Mononuclear cell (primary cell): ENCODE data around the gene UBE4B. TPM values are rescaled to one million over a fixed set of nuclear protein-coding genes. Genes with fewer than 3 reads are reported as not detected.
"Not testable (repeated sequence)": the region's sequence is repeated elsewhere in the genome, so short reads cannot be mapped to it uniquely, and the experiment has no call there.

Source experiments
- H3K27me3 ChIP-seq: 2 replicates; pipeline ENCODE4 v1.6.0; 2011; ENCODE audit warnings: low read length, control low read depth; ENCODE audit not compliant: insufficient read depth
- H3K4me1 ChIP-seq: 2 replicates; pipeline ENCODE4 v1.5.1; 2011; ENCODE audit warnings: mild to moderate bottlenecking, low read length, control low read depth; ENCODE audit not compliant: insufficient read depth
- H3K4me3 ChIP-seq: 2 replicates; pipeline ENCODE4 v1.5.1; 2011; ENCODE audit warnings: mild to moderate bottlenecking, low read length, moderate library complexity
- H3K9me3 ChIP-seq: 2 replicates; pipeline ENCODE4 v1.5.1; 2011; ENCODE audit warnings: low read depth, mild to moderate bottlenecking, control low read depth, low read length
- total RNA-seq: library from RNA; depleted of rRNA; stranded (reverse); fragments of >200 nt; gene quantifications from one replicate; pipeline ENCODE4 v1.2.3, GENCODE V29; 2012

Gene UBE4B
- total RNA-seq, 1 donor, result 26.7 TPM

GRCh38 chr1:10208537-10208936, 175.8 kb downstream of the UBE4B start:
- Histone ChIP-seq H3K4me1 (peaks cover 35% of the 10 kb centered on the region), H3K27me3 (no peaks in the 10 kb centered on the region), H3K9me3 (no peaks in the 10 kb centered on the region), H3K4me3 (peak overlapping the region; percentile 4)

- H3K27me3 ChIP-seq, result no peaks in the 10 kb centered on the region
- H3K4me3 ChIP-seq, result peak overlapping the region; percentile 68
- H3K4me1 ChIP-seq, result peaks cover 35% of the 10 kb centered on the region
- no peaks in the 10 kb centered on the region for H3K9me3 ChIP-seq
Measured at GRCh38 chr1:10209590-10209904, 176.8 kb downstream of the UBE4B start.

DNA sequence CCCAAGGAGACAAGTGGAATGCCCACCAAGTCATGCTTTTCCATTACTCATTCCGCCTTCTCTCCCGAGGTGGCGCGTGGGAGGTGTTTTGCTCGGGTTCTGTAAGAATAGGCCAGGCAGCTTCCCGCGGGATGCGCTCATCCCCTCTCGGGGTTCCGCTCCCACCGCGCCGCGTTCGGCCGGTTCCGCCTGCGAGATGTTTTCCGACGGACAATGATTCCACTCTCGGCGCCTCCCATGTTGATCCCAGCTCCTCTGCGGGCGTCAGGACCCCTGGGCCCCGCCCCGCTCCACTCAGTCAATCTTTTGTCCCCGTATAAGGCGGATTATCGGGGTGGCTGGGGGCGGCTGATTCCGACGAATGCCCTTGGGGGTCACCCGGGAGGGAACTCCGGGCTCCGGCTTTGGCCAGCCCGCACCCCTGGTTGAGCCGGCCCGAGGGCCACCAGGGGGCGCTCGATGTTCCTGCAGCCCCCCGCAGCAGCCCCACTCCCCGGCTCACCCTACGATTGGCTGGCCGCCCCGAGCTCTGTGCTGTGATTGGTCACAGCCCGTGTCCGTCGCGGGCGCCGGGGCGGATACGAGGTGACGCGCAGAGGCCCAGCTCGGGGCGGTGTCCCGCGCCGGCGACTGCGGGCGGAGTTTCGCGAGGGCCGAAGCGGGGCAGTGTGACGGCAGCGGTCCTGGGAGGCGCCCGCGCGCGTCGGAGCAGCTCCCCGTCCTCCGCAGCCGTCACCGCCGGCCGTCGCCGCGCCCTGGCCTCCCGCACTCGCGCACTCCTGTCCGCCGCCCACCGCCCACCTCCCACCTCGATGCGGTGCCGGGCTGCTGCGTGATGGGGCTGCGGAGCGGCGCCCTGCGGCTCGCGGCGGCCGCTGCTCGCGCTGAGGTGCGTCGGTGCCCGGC, 177.4 kb downstream of the UBE4B start, which contains the start of gene KIF1B:
TSS of gene KIF1B (plus strand) at position 666 of the 906 bp plus-strand sequence. CDS start 21,759 bp downstream, outside the sequence.
- no peaks in the 10 kb centered on the region for H3K27me3 ChIP-seq
- peaks cover 35% of the 10 kb centered on the region for H3K4me1 ChIP-seq
- no peaks in the 10 kb centered on the region for H3K9me3 ChIP-seq
- peak within 1 kb of the TSS; percentile 68 for H3K4me3 ChIP-seq

DNA sequence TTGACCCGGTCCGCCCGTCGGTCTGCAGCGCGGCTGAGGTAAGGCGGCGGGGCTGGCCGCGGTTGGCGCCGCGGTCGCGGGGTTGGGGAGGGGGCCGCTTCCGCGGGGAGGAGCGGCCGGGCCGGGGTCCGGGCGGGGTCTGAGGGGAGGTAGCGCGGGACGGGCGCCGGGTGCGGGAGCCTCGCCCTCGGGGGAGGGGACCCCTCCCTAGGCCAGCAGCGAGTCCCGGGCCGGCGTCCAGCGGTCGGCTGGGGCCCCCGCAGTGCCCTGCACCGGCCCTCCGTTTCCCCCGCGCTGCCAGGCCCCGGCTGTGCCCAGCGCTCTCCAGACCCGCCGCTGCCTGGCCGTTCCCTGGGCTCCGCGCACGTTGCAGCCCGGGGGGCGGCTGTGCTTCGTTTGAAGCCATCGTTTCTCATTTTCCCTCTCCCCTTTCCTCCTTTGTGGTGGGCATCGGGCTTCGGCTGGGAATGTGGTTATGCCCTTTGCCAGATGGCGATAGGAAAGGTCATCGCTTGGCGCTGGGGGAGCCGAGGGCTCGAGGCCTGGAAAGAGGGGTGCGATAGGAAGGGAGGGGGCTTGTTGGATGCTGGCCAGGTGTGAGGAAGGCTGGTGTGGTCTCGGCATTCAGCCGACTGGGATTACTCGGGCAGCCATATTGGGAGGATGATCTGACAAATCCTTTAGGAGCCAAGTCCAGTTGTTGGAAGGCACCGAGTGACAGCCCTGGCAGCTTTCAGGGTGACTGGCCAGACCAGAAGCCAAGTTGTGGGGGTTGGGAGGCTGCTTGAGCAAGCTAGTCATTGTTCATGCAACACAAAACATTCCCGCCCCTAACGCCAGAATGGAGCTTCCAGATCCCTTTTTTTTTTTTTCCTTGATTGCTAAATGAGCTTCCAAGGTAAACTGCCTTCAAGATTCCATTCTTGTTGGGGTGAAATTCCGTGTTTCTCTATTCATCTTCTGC, 178.4 kb downstream of the UBE4B start:
- peaks cover 43% of the 10 kb centered on the region for H3K4me1 ChIP-seq
- peak overlapping the region; percentile 68 for H3K4me3 ChIP-seq
- H3K27me3 ChIP-seq, result no peaks in the 10 kb centered on the region
- H3K9me3 ChIP-seq, result no peaks in the 10 kb centered on the region

DNA sequence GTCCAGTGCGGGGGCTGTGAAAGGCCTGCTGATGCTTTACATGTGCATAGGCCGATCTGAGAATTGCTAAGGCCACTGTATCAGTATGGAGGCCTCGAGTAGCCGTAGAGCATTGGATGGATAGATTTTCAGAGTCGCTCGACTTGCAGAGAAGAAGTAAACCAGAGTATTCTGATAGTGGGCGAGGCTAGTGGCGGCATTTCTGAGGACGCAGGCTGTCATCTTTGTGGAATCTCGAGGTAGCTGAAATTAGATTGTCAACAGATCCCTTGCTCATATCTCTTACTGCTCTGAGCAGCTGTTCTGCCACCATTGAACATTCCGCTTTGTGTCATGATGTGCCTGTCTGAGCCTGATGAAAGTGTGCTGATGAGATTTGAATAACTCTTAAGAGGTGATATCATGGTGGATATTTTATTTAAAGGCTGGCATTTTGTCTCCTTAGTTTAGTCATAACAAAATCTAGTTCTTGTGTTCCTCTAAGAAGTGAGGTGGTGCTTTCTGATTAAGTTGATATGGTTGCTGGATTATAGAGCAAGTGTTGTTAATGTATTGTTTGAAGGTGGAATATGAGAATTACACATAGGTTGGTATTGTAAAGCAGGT, 179.2 kb downstream of the UBE4B start:
- peak overlapping the region; percentile 68 for H3K4me3 ChIP-seq
- H3K27me3 ChIP-seq, result no peaks in the 10 kb centered on the region
- H3K4me1 ChIP-seq, result peaks cover 48% of the 10 kb centered on the region
- H3K9me3 ChIP-seq, result no peaks in the 10 kb centered on the region

DNA sequence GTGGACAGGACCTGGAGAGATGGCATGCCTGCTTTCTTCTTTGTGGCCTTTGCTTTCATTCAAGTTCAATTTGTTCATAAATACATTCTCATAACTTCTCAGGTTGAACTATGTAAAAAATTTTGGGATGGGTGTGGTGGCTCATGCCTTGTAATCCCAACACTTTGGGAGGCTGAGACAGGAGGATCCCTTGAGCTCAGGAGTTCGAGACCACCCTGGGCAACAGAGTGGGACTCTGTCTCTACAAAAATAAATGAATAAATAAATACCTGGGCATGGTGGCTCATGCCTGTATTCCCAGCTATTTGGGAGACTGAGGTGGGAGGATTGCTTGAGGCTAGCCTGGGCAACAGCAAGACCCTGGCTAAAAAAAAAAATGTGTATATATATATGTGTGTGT, 179.7 kb downstream of the UBE4B start:
- H3K27me3 ChIP-seq, result no peaks in the 10 kb centered on the region
- no peaks in the 10 kb centered on the region for H3K9me3 ChIP-seq
- no peak overlapping the region for H3K4me3 ChIP-seq
- peaks cover 48% of the 10 kb centered on the region for H3K4me1 ChIP-seq

GRCh38 chr1:10213186-10213705, 180.5 kb downstream of the UBE4B start:
- Histone ChIP-seq H3K9me3 (no peaks in the 10 kb centered on the region), H3K27me3 (no peaks in the 10 kb centered on the region), H3K4me1 (peaks cover 44% of the 10 kb centered on the region), H3K4me3 (no peak overlapping the region)

DNA sequence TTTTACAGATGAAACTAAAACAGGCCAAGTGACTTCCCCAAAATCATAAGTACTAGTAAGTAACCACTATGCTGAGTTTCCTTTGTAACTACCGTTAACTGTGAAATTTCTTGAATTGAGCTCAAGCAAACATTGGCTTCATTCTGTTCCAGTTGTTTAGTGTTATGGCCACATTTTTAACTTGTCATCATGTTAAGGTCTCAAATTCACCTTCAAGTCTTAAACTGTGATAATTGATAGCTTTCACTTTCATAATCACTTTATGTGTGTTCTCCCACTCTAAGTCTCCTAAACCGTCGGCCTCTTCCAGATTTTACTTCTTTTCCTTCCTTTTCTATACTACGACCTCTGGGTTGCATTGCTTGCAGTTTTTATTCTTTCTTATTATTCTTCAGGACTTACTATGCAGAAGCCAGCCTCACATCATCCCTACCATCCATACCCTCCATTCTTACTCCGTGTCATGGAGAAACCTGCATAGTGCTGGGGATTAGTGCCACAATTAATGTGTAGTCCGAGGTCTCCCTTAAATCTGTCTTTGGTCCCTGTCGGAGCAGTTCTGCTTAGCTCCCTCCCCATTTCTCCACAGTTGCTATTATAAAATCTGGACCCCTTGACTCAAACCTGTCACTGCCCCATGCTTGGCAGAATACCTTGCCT, 183.5 kb downstream of the UBE4B start:
- peaks cover 26% of the 10 kb centered on the region for H3K4me1 ChIP-seq
- no peak overlapping the region for H3K4me3 ChIP-seq
- no peaks in the 10 kb centered on the region for H3K27me3 ChIP-seq
- no peaks in the 10 kb centered on the region for H3K9me3 ChIP-seq

DNA sequence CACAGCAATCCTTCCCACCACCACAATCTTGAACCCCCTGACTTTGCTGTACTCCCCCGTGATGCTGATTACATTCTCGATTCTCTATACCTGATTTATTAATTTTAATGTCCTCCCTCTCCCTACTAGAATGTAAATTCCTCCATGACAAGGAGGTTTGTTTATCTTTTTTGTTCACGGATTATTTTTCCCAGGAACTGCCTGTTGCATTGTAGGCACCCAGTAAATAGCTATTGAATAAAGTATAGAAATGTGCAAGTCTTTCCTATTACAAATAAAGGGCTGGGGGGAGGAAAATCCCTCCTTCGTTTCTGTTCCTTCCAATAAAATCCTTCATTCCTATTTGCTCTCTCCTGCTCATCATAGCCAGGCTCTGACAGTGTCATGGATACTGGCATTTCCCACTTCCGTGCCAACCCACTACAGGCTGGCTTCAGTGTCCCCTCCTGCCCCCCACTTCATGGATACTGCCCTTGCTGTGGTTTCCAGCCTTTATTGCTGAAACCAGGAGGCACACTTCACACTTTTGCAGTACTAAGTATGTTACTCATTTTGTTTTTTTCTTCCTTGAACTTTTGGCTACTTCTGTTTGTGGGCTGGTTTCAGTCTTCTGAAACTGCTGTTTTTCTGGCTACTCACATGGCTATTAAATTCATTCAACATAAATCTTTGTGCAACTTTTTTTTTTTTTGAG, 185.1 kb downstream of the UBE4B start:
- H3K4me1 ChIP-seq, result peaks cover 13% of the 10 kb centered on the region
- no peak overlapping the region for H3K4me3 ChIP-seq
- H3K9me3 ChIP-seq, result no peaks in the 10 kb centered on the region
- no peaks in the 10 kb centered on the region for H3K27me3 ChIP-seq

GRCh38 chr1:10220200-10220599, 187.4 kb downstream of the UBE4B start:
- Histone ChIP-seq H3K9me3 (no peaks in the 10 kb centered on the region), H3K27me3 (no peaks in the 10 kb centered on the region), H3K4me3 (no peak overlapping the region), H3K4me1 (peaks cover 13% of the 10 kb centered on the region)

- not testable (repeated sequence) for H3K4me3 ChIP-seq, H3K9me3 ChIP-seq, H3K27me3 ChIP-seq, H3K4me1 ChIP-seq
Measured at GRCh38 chr1:10220657-10221056, 187.9 kb downstream of the UBE4B start.

- no peaks in the 10 kb centered on the region for H3K4me1 ChIP-seq
- H3K4me3 ChIP-seq, result no peak overlapping the region
- H3K27me3 ChIP-seq, result no peaks in the 10 kb centered on the region
- H3K9me3 ChIP-seq, result no peaks in the 10 kb centered on the region
Measured at GRCh38 chr1:10225573-10225972, 192.8 kb downstream of the UBE4B start.

DNA sequence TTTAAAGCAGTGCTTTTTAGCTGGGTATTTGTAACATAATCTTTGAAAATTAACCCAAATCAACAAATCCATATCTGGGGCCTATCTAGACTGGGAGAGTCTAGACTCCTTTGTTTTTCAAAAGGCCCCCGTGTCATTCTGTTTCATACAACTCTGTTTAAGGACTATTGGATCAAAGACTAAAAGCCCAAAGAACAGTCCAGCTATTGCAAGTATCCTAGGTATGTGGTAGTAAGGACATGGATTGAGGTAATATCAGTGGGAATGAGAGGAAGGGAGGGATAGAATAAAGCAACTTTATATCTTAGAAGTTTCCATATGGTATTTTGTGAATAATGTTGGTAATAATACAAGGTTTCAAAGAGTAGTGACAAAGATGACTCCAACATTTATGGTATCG, 195.8 kb downstream of the UBE4B start:
- H3K9me3 ChIP-seq, result no peaks in the 10 kb centered on the region
- H3K27me3 ChIP-seq, result no peaks in the 10 kb centered on the region
- H3K4me3 ChIP-seq, result no peak overlapping the region
- H3K4me1 ChIP-seq, result no peaks in the 10 kb centered on the region

DNA sequence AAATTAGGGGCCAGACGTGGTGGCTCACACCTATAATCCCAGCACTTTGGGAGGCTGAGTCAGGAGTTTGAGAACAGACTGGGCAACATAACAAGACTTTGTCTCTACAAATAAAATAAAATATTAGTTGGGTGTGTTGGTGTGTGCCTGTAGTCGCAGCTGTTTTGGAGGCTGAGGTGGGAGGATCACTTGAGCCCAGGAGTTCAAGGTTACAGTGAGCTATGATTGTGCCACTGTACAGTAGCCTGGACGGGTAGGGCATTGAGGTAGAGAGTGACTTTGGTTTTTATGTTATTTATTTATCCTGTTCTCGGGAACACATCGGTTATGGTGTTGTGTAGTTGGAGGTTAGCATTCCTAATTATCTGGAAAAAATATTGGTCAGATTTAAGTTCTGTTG, 197.1 kb downstream of the UBE4B start:
- Histone ChIP-seq H3K9me3 (no peaks in the 10 kb centered on the region), H3K27me3 (no peaks in the 10 kb centered on the region), H3K4me1 (no peaks in the 10 kb centered on the region), H3K4me3 (no peak overlapping the region)
